ENCODE results near the gene SH3TC2. TPM values are rescaled to one million over a fixed set of nuclear protein-coding genes. Genes with fewer than 3 reads are reported as not detected.

Gene SH3TC2
- polyA plus RNA-seq, 3 donors, result 0.23 to 0.95 (median 0.81) TPM

DNA sequence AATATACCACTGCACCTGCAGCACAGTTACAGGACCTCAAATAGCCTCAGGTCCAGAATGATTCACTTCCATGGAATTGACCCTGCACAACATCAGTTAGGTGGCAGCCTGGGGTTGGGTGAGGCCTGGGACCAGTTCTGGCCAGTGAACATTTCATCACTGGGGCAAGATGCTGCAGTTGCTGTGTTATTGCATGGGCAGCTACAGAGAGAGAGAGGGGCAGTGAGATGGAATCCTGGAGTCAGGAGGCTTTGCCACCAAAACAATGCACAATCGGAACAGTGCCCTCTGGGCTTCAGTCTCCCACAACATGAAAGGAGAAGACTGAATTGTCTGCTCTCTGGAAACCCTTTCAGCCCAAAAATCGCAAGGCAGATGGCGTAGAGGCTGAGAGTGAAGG lies 51.8 kb downstream of the SH3TC2 start:
- no peak for DNase-seq (ENCODE audit: extremely low read depth in 1 of 11, low read depth in 9 of 11, low spot score in 4 of 11)

DNA sequence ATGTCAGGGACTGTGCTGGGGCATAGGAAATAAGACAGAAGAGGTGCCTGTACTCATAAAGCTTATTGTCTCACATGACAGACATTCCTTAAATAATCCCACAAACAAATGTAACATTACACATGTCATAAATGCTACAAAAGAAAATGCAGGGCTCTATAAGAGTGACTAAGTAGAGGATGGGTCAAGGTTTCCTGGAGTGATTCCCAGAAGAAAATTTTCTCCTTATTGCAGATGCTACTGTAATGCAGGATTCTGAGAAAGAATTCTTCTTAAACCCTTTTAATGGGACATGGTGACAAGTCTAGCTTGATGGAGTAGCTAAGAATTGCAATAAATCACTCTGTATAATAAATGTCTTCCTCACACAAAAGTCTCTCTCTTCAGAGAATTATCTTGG lies 55.7 kb downstream of the SH3TC2 start:
- no peak for DNase-seq (ENCODE audit: extremely low read depth in 1 of 11, low read depth in 9 of 11, low spot score in 4 of 11)

DNA sequence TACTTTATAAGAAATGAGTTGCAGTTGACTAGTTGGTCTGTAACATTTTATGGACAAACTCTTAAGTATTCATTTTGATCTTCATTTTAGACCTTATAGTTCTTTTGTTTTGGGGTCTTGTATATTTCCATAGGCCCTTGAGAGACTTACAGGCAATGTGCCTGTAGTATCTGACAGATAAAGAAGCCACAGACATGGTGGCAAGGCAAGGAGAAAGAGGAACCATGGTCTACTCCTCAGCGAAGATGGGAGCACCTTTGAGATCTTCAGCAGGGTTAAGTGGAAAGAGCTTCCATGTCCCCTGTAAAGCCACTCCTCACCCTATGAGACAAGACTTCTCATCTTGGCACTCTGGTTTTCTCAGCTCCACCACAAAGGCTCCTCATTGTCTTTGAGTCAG lies 56.4 kb downstream of the SH3TC2 start:
- no peak for DNase-seq (ENCODE audit: extremely low read depth in 1 of 11, low read depth in 9 of 11, low spot score in 4 of 11)

DNA sequence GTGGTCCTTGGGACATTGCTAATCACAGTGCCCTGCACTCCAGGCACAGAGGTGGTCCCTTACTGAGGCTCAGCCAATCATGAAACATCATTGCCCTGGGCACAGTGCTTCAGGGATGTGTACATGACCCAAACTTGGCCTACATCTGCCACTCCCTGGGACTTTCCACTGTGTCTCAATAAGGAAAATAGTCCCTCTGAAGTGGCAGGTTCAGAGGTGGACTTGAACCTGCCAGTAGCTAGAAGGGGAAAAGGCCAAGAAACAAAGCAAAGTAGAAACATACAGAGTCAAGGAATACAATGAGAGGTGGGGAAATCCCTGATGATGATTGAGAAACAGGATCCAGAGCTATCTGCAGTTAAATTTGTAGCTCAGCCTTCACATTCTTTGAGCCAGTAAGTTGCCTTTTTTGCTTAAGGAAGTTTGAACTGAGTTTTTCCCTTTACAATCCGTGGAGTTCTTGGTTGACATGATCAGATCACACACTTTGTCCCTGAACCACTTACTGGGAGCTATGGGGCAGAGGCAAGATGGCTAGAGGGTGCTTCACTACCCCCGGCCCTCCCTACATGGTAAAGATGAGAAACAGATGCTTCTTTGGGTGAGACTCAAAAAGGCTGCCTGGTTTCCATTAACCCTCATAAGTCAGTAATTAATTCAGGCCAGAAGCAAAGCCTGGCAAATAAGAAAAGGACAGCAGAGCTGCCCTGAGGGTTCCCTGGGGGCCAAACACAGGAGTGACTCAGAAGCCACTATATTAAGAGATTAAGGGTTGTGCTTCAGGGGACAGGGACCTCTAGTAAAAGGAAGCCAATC lies 57.6 kb downstream of the SH3TC2 start:
- DNase-seq (ENCODE audit: extremely low read depth in 1 of 11, low read depth in 9 of 11, low spot score in 4 of 11), result no peak

DNA sequence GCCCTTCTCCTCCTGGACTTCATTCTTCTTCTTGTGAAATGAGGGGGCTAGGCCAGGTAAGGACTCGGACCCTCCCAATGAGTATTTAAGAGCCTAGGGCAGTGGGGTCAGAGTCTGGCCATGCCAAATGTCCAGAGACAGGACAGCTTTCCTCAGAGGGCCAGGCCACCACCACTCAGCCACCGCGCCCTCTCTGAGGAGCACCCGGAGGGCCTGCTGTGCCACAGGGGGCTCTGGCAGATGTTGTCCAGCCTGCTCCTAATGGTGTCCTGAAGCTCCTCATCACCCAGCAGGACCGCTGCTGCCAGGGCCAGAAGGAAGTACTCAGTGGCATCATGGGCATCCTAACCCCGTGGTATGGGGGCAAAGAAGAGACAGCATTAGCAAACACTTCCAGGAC lies 58.3 kb downstream of the SH3TC2 start:
- no peak for DNase-seq (ENCODE audit: extremely low read depth in 1 of 11, low read depth in 9 of 11, low spot score in 4 of 11)

DNA sequence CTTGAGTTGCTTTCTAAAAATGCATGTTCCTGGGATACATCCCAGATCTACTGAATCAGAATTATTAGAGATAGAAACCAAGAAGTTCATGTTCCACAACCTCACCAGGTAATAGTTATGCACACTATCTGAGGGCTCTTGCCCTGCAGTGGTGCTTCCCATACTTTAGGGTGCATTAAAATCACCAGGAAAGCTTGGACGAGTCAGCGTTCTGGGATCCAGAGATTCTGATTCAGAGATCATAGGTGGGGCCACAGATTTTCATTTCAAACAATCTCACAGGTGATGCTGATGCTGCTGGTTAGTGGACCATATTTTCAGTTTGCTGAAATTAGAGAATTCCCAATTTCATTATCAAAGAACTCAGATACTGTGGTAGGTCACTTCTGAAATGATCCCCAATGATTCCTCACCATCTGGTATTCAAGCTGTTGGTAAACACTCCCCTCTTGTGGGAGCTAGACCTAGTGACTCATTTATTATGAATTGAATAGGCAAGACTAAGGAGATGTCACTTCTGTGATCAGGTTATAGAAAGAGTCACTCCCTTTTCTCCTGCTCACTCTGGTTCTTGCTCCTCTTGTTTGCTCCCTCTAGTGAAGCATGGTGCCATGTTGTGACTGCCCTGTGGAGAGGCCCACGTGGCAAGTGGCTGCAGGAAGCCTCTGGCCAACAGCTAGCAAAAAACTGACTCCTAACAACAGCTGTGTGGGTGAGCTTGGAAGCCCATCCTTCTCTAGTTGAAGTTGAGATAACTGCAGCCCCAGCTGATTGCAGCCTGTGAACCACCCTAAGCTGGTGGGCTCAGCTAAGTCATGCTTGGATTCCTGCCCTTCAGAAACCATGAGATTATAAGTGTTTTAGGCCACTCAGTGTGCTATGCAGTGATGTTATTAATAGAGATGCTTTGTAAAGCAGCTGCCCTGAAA lies 59.8 kb downstream of the SH3TC2 start:
- no peak for DNase-seq (ENCODE audit: extremely low read depth in 1 of 11, low read depth in 9 of 11, low spot score in 4 of 11)

DNA sequence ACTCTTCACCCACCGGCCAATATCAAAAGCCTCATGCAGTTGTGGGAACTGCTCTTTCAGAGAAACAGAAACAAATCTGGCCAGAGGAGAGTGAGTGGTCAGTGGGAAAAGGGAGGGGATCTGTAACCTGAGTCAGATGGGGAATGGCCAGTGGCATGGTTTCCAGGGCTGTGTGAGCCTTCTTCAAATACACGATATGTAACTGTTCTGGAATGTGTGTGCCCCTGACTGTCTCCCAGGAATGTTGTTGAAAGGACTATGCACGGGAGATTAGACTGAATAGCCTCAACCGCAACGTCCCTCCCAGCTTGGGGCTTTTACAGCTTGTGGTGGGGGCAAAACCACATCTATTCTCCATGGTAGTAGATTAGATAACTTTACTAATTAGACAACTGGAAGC lies 60.8 kb downstream of the SH3TC2 start:
- peak; percentile 10 to 77 (median 29) for DNase-seq (ENCODE audit: extremely low read depth in 1 of 11, low read depth in 9 of 11, low spot score in 4 of 11)

DNA sequence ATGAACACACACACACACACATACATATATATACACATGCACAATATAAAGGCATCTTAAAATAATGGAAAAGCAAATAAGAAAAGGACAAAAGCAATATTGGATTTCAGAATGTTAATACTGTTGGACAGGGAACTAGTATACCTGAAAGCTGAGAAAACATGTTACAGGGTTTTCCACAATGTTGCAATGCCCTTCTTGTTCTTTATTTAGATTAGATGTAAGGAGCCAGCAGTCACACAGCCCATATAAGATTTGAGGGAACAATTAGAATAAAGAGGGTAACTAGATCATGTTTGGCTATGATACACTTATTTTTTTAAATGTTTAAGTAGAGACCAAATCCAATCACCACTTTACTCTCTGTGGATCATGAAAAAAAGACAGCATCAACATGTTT lies 61.7 kb downstream of the SH3TC2 start:
- DNase-seq (ENCODE audit: extremely low read depth in 1 of 11, low read depth in 9 of 11, low spot score in 4 of 11), result no peak

DNA sequence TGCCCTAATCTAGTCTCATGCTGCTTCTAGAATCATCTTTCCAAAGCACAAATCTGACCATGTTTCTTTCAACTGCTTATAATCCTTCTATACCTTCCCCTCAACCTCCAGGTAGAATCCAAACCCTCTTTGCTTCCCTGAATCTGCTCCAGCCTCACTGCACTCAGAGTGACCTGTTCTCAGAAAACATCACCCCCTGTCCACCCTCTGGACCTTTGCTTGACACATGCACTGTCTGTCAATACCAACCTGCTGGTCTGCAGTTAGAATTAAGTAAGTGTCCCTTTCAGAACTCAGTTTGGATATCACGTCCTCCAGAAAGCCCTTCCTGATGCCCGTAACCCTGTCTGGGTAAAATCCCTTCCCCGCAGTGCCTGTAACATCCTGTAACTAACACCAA lies 63.1 kb downstream of the SH3TC2 start:
- no peak for DNase-seq (ENCODE audit: extremely low read depth in 1 of 11, low read depth in 9 of 11, low spot score in 4 of 11)

DNA sequence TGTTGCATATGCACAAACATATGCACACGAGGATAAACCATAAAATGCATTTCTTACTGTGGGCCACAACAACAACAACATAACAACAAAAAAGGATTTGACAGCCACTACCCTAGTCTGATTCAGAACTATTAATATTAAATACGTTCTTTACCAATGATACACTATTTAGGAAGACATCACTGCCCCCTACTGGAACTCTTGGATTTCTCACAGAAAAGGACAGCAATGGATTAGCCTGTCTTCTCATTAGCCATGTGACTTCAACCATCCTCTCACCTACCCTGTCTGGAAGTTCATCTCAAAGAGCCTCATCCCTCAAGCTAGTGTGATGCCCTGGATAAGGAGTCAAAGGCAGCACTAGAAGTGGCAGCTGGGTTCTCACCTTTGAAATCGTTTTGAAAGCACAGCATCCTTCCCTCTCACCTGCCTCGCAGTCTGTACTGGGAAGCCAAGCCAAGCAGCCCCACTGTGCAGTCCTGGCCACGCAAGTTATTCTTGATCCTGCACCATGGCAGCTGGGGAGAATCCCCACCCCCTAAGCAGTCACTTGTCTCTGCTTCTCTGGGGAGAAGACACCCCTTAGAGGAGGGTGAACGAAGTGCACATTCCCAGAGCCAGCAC lies 64.6 kb downstream of the SH3TC2 start:
- DNase-seq (ENCODE audit: extremely low read depth in 1 of 11, low read depth in 9 of 11, low spot score in 4 of 11), result peak in 9 of 11 donors; percentile 11 to 47 (median 13)

DNA sequence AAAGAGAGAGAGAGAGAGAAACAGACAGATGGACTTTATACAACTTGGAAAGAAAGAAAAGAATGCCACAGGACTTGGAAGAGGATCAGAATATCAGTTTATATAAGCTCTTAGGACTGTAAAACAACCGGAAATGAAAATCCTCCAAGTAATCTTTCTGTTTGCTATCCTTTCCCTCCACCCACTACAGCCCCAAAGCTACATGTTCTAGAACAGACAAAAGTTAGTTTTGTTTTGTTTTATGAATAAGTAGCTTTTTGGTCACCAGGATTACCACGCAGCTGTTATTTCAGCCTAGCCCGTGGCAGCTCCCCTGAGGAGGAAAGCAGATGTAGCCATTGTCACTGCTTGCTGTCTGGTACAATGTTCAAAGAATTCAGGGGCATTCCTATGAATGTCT lies 66.6 kb downstream of the SH3TC2 start:
- DNase-seq (ENCODE audit: extremely low read depth in 1 of 11, low read depth in 9 of 11, low spot score in 4 of 11), result no peak

DNA sequence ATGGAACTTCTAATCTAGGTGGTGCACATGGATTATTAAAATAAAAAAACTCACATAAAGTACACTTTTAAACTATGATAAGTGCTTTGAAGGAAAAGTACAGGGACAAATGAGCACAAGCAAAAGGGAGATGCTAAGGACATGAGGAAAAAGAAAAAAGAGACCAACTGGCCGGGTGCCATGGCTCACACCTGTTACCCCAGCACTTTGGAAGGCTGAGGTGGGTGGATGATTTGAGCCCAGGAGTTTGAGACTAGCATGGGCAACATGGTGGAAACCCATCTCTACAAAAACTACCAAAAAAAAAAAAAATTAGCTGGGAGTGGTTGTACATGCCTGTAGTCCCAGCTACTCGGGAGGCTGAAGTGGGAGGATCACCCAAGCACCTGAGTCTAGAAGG lies 67.1 kb downstream of the SH3TC2 start:
- DNase-seq (ENCODE audit: extremely low read depth in 1 of 11, low read depth in 9 of 11, low spot score in 4 of 11), result no peak

DNA sequence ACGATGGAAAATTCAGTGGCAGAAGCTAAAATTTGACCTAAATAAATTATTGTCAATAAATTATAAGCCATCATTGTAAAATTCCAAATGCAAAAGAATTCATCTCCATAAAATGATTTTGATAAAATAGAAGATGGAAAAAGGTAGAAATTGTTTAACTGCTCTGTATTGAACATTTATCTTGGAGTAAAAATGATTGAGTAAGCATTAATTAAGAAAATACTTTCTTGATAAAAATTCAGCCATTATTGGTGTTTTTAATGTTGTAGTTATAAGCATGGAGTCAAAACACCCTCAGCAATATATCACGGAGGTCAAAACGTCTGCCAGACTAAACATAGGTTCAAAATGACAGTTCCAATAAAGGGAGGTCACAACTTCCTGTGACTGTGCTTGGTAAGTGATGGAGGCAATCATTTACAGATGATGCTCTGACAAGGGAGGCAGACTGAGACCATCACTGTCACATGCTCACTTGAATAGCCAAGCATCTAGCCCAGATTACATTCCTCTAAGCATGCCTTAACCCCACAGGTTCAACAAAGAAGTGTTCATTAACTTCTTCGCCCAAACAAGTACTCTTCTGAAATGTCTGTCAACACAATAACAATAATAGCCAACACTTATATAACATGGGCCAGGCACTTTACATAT lies 69.5 kb downstream of the SH3TC2 start:
- DNase-seq (ENCODE audit: extremely low read depth in 1 of 11, low read depth in 9 of 11, low spot score in 4 of 11), result no peak

DNA sequence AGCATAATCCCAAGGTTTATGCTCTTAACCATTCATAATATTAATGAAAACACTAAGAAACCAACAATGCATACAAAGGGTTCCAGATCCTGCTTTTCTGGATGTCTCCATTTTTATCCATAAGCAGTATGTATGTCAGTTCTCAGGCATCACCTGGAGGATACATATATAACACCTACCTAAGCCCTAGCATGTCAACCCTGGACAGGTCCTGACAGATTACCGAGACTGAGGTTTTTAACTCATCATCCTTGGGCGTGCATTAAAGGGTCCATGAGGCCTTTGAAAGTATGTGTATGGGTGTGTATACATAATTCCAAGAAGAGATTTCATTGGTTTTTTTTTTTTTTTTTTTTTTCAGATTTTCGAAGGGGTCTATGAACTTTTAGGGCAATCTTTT lies 70.6 kb downstream of the SH3TC2 start:
- no peak for DNase-seq (ENCODE audit: extremely low read depth in 1 of 11, low read depth in 9 of 11, low spot score in 4 of 11)

DNA sequence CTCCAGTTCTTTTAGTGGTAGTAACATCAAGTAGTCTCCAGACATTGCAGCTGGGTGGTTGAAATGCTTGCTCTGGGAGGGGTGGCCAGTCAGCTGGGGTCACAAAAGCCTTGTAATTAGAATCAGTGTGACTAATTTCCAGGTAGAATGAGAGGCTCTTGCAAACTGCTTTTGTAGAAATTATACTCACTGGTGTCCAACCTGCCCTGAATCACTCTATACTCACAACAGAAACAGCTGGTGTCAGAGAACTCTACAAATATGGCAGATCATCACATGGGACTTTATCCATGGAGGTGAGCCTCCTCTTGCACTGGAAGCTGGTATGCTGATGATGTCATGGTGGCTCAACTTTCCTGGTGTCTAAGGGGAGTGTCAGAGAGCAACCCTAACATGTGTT lies 71.3 kb downstream of the SH3TC2 start:
- DNase-seq (ENCODE audit: extremely low read depth in 1 of 11, low read depth in 9 of 11, low spot score in 4 of 11), result no peak

DNA sequence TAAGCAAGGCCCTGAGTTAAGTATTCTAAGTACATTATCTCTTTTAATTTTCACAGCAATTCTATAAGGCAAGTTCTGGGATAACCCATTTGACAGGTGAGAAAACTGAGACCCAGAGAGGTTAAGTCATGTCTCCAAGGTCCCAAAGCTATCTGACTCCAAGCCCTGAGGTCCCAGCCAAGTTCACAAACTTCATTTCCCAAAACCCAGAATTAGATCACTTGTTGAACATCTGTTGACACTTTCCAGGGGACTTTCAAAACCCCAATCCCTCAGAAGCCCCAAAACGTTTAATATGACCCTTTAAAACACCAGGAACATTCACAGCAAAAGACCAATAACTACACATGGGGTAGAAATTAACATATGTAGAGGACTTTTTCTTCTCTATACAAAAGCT lies 72.0 kb downstream of the SH3TC2 start:
- DNase-seq (ENCODE audit: extremely low read depth in 1 of 11, low read depth in 9 of 11, low spot score in 4 of 11), result no peak

DNA sequence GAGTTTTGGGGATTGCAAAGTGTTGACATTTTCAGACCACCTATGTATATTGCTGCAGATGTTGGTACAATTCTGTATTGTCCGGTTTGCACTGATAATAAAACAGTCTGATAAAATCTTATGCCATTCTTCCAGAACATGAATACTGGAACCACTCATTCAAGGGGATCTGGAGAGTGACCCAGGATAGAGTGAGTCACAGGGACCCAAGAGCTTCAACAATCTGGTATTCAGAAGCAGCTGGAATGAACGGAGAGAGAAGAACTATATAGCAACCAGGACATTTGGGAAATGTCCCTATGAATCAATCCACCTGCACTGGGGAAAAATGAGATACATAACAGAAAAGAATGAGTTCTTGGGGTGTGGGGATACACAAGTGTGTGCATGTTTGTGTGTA lies 73.3 kb downstream of the SH3TC2 start:
- DNase-seq (ENCODE audit: extremely low read depth in 1 of 11, low read depth in 9 of 11, low spot score in 4 of 11), result no peak

DNA sequence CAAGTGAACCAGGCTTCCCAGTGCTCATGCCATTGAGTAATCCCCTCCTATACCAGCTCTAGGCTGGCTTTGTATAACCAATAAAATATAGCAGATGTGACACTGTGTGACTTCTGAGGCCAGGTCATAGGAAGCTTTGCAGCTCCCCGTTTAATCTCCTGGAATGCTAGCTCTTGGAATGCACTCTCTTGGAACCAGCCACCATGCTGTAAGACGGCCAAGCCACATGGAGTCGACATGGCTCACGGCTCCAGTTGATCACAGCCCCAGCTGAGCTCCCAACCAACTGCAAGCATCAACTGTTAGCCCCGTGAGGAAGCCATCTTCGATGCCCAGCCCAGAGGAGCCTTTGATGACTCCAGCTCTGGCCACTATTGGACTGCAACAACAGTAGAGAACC lies 74.5 kb downstream of the SH3TC2 start:
- no peak for DNase-seq (ENCODE audit: extremely low read depth in 1 of 11, low read depth in 9 of 11, low spot score in 4 of 11)

DNA sequence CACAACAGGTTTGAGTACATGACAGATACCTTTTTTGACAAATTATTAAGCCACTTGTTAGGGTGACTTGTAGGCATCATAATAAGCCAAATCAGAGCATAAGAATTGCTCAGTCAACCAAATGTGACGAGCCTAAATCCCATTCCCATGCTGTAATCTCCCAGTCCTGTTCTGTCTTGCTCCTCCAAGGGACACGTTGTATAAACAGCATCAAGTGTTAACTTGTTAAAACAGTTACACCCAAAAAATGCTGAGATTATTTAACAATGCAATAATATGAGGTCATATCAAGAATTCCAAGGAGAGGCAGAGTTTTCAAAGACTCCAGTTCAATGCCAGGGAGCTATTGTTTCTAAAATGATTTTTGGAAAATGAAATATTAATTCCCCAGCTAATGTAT lies 76.2 kb downstream of the SH3TC2 start:
- no peak for DNase-seq (ENCODE audit: extremely low read depth in 1 of 11, low read depth in 9 of 11, low spot score in 4 of 11)
